Inflammatory macrophage (primary cell): ENCODE measurements around the gene MAN1A2.
"Not testable (repeated sequence)": the region's sequence is repeated elsewhere in the genome, so short reads cannot be mapped to it uniquely, and the experiment has no call there.

Experiments
- DNase-seq, 2 donors: peaks; one replicate each; pipeline ENCODE4 v3.0.0-alpha.2; 2020 to 2022
- total RNA-seq, 18 experiments: gene quantifications; one replicate each; lab custom pipeline; 2026; ENCODE audit warnings: mixed read lengths in 6 of 18, inconsistent platforms in 2 of 18; lab: John Stamatoyannopoulos, UW

Gene MAN1A2
- total RNA-seq, result 33.9 to 145 (median 83.5) reads per million in 18 experiments

GRCh38 chr1:117367046-117368025 lies at the start of gene MAN1A2:
MAN1A2 (plus strand) TSS chr1:117367449; CDS start chr1:117368184, 735 bp downstream.
- DNase-seq, result peak; percentile 67 to 71

DNA sequence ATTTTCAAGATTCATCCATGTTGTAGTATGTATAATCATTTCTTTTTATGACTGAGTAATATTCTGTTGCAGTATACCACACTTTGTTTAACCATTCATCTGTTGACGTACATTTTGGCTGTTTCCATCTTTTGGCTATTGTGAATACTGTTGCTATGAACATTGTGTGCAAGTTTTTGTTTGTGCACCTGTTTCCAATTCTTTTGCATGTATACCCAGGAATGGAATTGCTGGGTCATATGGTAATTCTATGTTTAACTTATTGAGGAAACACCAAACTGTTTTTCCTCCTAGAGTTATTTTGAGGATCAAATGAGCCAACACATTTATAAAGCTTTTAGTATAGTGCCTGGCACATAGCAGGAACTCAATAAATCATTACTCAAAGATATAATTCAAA lies 49.2 kb upstream of the MAN1A2 start:
- DNase-seq, result no peak

GRCh38 chr1:117318426-117318825 lies 48.8 kb upstream of the MAN1A2 start:
- DNase-seq, result no peak

- DNase-seq, result no peak
Measured at GRCh38 chr1:117320515-117320914, 46.7 kb upstream of the MAN1A2 start.

DNA sequence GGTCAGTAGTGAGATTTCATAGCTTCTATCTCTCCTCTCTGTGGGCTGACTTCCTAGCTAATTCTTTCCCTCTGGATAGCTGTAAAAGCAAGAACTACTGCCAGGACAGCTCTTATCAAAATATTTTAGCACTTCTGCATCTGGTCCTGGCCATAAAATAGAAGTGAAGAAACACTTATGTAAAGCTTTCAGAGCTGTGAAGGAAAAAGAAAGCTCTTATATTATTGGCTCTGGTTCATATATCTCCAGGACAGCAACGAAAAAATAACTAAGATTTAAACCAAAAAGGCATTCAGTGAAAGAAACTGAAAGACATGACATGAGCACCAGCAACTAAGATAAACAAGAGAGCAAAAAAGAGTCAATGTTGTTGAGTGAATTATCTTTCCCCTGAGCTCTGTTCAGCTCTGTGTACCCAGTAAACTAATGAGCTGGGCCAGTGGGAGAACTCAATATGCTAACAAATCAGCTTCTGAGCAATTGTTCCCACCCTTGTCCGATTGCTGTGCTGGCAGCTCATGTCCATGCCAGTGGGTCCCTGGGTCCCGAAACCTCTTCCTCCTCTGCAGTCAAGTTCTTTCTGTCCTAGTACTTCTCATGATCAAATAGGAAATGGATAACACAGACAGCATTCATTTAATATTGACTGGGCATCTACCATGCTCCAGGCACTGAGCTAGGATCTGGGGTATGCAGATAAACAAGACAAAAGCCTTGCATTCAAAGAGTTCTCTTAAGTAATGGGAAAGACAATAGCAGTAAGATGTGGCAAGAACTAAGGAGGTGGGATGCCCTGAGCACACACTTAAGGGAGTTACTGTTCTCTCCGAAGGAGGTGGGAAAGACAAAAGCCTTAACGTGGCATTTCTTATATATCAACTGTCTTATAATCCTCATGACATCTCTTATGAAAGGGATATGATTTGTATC lies 45.3 kb upstream of the MAN1A2 start:
- no peak for DNase-seq

DNA sequence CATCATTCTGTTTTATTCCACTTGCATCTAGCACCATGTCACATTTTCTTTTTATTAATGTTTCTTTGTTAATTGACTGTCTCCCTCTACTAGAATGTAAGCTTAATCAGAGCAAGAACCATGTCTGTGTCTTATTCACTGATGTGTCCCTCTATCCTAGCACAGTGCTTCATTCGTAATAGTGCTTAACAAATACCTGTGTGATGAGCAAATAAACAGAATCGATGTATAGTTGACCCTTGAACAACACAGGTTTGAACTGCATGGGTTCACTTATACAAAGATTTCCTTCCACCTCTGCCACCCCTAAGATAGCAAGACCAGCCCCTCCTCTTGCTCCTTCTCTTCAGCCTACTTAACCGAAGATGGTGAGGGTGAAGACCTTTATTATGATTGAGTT lies 42.9 kb upstream of the MAN1A2 start:
- no peak for DNase-seq

- not testable (repeated sequence) for DNase-seq
Measured at GRCh38 chr1:117326035-117326434, 41.2 kb upstream of the MAN1A2 start.

DNA sequence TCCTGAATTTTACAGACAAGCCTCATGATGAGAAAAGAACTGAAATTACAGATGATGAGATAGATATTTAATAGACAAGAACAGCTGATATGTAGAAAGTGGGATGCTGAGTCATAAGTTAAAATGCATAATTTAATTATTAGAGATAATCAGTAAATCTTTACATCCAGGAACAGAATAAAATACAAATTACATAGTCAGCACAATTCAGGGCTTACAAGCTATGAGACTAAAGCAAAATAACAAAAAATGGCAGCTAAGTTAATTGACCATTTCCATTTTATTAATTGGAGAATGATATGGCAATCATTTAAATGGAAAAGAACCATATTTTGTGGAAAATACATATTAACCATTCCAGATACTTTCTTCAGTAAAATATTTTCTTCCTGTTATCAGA lies 40.2 kb upstream of the MAN1A2 start:
- DNase-seq, result no peak

DNA sequence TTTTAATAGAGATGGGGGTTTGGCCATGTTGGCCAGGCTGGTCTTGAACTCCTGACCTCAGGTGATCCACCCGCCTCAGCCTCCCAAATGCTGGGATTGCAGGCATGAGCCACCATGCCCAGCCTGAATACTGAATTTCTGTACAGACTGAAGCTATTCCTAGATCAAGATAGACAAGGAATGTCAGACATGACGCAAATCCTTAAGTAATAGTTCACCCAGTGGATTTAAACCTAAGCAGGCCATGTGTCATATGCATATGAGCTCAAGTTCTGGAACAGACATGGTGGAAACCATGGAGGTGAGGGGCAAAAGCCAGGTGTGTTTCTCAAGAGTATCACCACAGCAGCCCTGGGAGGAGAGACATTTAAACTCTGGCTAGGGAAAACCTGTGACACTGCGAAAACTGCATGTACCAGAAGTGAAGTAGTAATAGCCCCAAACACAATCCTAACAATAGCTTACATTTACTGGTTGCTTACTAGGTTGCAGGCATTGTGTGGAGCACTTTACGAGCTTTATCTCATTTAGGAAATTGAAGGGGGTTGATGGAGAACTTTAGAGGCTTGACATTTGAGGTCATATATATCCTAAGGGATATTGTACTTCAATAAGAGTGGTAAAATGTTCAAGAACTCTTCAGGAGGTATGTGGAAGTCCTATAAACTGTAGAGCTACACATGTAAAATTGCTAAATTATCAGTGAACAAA lies 31.7 kb upstream of the MAN1A2 start:
- no peak for DNase-seq

GRCh38 chr1:117336088-117336817 lies 31.0 kb upstream of the MAN1A2 start:
- no peak for DNase-seq

GRCh38 chr1:117339866-117340700 lies 27.2 kb upstream of the MAN1A2 start:
- DNase-seq, result peak; percentile 8 to 27

GRCh38 chr1:117341123-117341522 lies 26.1 kb upstream of the MAN1A2 start:
- no peak for DNase-seq

DNA sequence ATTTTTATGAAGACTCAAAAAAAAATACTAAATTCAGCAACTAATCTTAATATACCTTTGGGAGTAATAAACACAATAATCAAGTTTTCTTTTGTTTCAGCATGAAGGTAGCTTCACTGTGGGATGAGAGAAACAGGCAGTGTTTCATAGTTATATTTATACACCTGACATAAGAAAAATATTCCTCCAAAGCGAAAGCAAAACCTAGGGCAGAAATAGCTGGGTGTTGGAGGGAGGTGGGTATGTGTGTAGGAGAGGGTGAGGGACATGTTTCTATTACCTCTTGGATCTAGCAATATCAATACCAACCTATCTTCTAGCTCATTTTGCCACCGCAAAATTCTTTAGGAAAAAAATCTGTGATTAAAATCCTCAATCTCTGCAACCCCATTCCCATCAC lies 24.9 kb upstream of the MAN1A2 start:
- DNase-seq, result no peak

- no peak for DNase-seq
Measured at GRCh38 chr1:117346206-117346928, 20.9 kb upstream of the MAN1A2 start.

DNA sequence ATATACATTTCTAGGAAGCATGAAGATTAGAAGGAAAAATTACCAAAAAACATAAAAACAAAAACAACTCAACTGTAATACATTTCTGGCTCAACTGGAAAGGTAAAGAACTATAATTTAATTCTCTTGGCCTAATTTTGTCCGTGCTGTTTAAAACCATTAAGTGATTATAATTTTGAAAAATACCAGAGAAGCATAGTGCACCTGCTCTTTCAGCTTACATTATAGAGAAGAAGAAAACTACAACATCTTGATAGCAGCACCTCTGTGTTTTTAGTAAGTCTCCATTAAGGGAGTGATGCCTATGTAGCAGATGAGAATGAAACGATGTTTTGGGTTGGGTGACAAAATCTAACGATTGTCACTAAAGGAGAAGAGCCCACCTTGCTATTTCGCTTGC lies 19.3 kb upstream of the MAN1A2 start:
- no peak for DNase-seq

- not testable (repeated sequence) for DNase-seq
Measured at GRCh38 chr1:117352695-117353094, 14.6 kb upstream of the MAN1A2 start.

DNA sequence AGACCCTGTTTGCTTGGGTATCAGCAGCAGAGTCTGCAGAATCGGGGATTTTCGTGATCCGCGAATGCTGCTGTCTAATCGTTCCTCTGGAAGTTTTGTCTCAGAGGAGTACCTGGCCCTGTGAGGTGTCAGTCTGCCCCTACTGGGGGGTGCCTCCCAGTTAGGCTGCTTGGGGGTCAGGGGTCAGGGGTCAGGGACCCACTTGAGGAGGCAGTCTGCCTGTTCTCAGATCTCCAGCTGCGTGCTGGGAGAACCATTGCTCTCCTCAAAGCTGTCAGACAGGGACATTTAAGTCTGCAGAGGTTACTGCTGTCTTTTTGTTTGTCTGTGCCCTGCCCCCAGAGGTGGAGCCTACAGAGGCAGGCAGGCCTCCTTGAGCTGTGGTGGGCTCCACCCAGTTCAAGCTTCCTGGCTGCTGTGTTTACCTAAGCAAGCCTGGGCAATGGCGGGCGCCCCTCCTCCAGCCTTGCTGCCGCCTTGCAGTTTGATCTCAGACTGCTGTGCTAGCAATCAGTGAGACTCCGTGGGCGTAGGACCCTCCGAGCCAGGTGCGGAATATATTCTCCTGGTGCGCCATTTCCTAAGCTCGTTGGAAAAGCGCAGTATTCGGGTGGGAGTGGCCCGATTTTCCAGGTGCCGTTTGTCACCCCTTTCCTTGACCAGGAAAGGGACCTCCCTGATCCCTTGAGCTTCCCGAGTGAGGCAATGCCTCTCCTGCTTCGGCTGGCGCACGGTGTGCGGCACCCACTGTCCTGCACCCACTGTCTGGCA lies 9.2 kb upstream of the MAN1A2 start:
- DNase-seq, result not testable (repeated sequence)

- not testable (repeated sequence) for DNase-seq
Measured at GRCh38 chr1:117358604-117358887, 8.7 kb upstream of the MAN1A2 start.

GRCh38 chr1:117359561-117360289 lies 7.5 kb upstream of the MAN1A2 start:
- DNase-seq, result no peak
